HL-60/S4 treated with phorbol 12-myristate 13-acetate at 8.2 ng/mL for 4 days and 3 days (cell line): Measurements from ENCODE around the gene CTSD.
"Not testable (repeated sequence)": the region's sequence is repeated elsewhere in the genome, so short reads cannot be mapped to it uniquely, and the experiment has no call there.

Source experiments
- in situ Hi-C: fragments of 300-500 bp; cut with MboI; formaldehyde crosslinking; loops from 2 replicates; pipeline ENCODE4 v1.15.0; 2022; ENCODE audit warnings: low sequenced_read_pairs

The CTSD gene

DNA sequence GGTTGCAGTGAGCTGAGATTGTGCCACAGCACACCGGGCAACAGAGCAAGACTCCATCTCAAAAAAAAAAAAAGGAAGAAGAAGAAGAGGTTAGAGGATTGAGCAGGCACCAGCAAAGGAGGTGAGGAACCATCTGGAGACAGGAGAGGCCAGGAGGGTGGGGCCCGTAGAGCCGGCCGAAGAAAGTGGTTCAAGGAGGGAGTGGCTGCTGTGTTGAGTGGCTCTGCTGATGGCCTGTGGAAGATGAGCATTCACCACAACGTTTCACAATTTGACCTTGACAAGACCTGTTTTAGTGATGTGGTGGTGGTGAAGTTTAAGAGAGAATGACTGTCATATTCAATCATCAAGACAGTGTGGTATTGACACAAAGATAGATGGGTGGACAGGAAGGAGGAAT lies 6.8 kb upstream of the CTSD start:
- in situ Hi-C loops, result no loop called here

- in situ Hi-C loops, result no loop called here
Observed at GRCh38 chr11:1770061-1770460, 6.3 kb upstream of the CTSD start.

- in situ Hi-C loops, result not testable (repeated sequence)
Observed at GRCh38 chr11:1769304-1769936, 5.7 kb upstream of the CTSD start.

DNA sequence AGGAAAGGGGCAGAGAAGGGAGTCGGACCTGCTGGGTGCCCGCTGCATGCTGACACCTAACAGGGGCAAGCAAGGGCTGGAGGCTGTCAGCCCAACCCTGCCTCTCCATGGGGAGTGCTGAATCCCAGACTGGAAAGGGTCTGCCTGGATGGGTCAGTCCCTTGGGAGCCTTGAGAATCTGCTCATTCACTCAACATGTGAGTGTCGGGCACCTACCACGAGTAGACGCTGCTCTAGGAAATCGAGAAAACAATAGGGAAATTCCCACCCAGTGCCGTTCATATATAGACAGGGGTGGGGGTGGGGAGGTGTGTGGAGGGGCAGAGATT lies 4.4 kb upstream of the CTSD start:
- in situ Hi-C loops, result no loop called here

GRCh38 chr11:1767399-1768140 lies 3.8 kb upstream of the CTSD start:
- in situ Hi-C loops, result no loop called here

GRCh38 chr11:1766719-1767398 lies 3.1 kb upstream of the CTSD start:
- in situ Hi-C loops, result no loop called here

GRCh38 chr11:1765871-1766718 lies 2.4 kb upstream of the CTSD start:
- in situ Hi-C loops, result no loop called here

- in situ Hi-C loops, result no loop called here
Observed at GRCh38 chr11:1763336-1763795, 361 bp downstream of the CTSD start.

DNA sequence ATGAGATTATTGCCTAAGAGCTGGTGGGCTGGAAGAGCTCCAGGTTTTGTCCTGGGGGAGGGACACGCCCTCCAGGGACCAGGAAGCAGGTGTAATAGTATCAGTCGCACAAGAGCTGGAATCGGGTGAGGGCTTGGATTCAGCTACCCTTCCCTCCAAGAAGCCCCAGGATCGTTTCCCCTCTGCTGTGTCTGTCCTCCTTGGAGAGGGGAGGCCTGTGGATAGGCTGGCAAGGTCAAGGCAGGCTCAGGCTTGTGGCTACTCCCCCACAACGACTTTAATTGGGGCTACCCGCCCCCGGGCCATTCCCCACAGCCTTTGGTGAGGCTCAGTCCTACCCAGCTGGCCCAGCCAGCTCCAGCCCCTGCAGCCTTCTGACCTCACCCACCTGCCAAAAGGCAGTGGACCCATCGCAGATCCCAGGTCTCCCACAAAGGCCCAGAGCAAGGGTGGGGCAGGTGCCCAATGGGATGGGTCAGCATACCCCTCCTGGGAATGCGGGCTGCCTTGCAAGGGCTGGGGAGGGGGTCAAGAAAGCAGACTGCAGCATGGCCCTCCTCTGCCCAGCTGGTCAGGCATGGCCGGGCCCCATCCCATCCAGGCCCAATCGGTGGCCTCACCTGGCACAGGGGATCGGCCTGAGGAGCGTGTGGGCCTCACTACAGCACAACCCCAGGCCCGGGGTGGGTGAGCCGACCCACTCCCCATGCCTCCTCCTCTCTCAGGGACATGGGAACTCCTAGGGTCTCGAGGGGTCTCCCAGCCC lies 1.0 kb downstream of the CTSD start:
- in situ Hi-C loops, result no loop called here

DNA sequence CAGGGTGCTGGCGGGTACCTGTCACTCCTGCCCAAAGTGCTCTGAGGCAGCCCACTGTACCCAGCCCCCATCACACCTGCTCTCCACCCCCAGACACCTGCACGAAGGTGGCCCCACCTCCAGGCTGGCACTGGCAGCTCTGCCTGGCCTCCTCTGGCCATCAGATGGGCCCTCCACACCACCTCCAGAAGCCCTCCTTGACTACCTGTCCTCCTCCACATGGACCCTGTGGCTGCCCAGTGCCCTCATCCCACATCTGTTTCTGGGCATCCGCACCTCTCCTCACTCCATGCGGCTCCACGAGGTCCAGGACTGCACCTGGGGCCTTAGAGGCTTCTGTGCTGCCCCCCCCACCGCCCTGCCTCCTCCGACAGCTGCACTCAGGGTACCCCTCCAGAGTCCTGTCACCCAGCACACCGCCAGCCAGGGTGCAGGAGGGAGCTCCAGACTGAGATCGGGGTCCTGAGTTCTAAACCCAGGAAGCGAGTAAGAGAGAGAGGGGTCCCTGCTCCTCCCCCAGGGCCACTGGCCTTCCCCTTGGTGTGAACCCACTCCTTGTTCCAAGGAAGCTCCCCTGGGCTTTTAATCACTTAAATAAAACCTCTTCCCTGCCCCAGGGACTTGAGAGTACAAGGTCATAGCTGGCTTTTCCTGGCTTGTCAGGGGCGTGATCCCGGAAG lies 1.7 kb downstream of the CTSD start:
- in situ Hi-C loops, result no loop called here

DNA sequence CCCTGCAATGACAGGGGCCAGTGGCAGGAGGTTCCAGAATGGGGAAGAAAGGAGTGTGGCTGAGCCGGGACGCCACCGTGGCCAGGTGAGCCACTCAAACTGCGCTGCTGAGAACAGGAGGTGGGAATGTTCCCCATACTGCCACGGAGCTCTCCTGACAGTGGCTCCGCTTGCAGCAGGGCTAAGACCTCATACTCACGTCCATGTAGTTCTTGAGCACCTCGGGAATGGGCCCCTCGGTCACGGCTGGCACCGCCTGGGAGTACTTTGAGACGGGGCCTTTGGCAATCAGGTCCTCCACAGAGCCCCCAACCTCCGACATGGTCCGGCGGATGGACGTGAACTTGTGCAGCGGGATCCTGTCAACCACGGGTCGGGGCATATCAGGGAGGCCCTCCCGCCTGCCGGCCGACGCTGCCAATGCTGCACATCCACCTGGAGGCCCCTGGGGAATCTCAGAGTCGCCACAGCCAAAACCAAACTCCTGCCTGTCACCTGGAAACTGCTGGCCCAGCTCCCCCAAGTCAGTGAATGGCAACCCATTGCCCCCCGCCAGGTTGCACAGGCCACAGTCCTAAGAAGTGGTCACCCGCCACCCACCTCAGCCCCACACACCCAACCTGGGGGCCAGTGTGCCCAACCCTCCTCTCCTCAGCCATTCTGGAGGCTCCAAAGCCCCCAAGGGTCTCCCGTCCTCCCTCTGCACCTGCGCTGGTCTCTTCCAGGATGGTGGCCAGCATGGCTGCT lies 2.4 kb downstream of the CTSD start:
- in situ Hi-C loops, result no loop called here

DNA sequence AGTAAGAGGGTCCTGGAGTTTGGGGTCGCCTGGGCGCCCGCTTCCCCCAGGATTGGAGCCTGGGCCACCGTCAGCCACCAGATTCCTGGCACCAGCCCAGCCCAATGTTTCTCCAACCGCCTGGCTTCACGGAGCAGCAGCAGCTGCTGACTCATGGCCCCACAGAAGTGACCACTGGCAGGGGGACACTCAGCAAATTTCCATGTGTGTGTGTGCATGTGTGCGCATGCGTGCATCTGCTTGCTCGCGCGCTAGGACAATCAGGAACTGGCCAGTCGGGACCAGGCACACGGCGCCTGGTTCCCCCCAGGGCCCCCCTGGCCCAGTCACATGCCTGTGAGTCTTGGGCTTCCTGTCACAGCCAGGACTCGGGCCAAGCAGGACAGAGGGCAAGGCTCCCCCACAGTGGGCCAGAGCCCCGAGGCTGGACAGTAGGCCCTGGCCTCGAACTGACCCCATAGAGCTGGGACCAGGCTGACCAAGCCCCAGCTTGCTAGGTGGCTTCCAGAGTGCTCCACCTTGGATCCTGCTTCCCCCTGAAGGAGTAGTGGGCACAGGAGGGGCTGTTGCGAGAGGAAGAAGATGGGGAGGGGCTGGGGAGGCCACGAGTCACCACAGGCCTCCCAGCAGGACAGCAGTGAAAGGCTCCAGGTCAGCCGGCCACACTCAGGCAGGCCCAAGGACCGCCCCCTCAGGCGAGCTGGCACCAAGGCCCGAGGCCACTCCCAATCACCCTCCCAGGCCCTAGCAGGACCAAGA lies 3.2 kb downstream of the CTSD start:
- in situ Hi-C loops, result no loop called here

- in situ Hi-C loops, result no loop called here
Observed at GRCh38 chr11:1759851-1760220, 3.9 kb downstream of the CTSD start.

DNA sequence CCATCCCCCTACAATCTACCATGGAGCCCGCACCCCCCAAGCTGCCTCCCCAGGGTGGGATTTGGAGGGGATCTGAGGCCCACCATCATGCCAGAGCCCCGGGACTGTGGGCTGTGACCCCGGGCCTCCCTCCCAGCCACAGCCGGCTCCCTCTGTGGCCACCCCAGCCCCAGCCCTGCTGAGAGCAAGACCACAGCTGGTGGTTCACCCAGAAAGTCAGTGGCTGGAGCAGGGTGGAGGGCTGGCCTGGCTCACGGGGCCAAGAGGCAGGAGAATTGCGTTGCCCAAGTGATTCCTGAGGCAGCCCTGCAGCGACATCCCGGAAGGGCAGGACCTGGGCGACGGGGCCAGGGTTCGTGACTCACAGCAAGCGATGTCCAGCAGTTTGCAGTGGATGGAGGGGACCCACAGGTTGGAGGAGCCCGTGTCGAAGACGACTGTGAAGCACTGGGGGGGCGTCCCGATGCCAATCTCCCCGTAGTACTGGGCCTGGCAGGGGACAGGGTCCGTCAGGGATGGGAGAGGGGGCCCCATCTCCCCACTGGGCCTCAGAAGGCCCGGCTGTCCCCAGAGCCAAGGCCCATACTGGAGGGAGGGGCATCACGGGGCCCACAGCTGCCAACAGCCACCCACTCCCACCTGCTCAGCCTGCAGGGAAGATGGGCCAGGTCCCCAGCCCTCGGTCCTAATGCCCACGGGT lies 4.4 kb downstream of the CTSD start:
- in situ Hi-C loops, result no loop called here

DNA sequence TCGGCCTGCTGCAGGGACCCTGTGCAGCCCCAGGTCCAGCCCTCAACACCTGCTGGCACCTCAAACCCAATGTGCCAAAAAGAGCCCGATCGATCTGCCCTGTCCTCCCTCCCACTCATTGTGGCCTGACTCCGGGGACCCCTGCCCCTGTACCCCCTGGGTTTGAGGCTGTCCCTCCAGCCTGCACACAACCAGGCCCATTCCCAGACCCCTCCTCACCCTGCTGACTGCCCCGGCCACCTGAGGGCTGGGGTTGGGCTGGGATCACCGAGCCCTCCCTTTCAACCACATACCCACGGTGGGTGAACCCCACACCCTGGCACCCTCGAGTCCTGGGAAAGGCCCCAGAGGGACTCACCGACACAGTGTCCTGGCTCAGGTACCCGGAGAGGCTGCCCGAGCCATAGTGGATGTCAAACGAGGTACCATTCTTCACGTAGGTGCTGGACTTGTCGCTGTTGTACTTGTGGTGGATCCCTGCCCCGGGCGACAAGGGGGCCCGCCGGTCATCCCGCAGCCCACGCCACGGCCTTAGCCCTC lies 5.0 kb downstream of the CTSD start:
- in situ Hi-C loops, result no loop called here

DNA sequence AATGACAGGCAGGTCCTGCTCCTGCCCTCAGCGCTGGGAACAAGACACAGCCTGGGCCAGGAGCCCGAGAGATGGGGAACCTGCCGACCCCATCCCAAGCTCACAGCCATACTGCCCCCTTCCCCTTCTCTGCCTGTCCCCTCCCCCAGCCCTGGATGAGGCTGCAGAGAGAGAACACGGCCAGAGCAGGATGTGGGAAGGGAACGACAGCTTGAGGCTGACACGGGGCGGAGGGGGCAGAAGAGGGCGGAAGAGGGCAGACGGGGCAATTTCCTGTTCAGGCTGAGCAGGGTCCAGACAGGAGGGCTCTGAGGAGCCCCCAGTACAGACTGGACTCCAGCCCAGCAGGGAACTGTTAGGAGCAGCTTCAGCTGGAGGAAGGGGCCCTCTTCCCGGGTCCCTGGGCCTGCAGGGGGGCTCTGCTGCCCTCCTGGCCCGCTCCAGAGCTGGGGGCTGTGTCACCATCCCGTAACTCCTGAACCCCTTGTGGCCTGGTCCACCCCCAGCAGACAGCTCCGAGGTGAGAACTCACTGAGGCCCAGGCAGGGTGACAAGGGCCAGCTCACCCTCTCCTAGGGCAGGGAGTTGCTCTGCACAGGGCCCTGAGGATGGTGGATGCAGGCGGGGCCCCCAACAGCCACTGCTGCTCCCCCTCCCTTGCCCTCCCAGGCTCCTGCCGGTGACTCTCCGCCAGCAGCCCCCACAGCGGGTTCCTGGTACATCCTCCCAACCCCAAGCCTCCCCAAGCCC lies 5.7 kb downstream of the CTSD start:
- in situ Hi-C loops, result no loop called here
